DND-41 (cell line): ENCODE measurements around the gene ZNF689.
A peak's percentile ranks its signal among the peaks of the same experiment; 100 is the strongest.

Experiments used
- ATAC-seq: fragments of 200-7000 bp; cut with Tn5 transposase; 3 replicates; pipeline ENCODE4 v1.9.1; 2021; ENCODE audit warnings: low read depth; ENCODE audit not compliant: insufficient read depth
- DNase-seq: peaks from one replicate; pipeline ENCODE4 v3.0.0-alpha.2; 2020
- H2AFZ ChIP-seq: 2 replicates; pipeline ENCODE4 v1.6.0; 2012; ENCODE audit warnings: low read depth, low read length
- H3K27ac ChIP-seq: 2 replicates; pipeline ENCODE4 v1.5.1; 2012; ENCODE audit warnings: low read length, inconsistent platforms
- H3K27me3 ChIP-seq: fragments of 200-600 bp; sonication (generic); 2 replicates; pipeline ENCODE4 v1.6.0; 2012; ENCODE audit warnings: low read length, mild to moderate bottlenecking, inconsistent platforms; ENCODE audit not compliant: insufficient read depth, poor library complexity
- H3K36me3 ChIP-seq: 2 replicates; pipeline ENCODE4 v1.5.1; 2012; ENCODE audit warnings: low read length, inconsistent platforms; ENCODE audit not compliant: insufficient read depth
- H3K4me1 ChIP-seq: 2 replicates; pipeline ENCODE4 v1.5.1; 2012; ENCODE audit warnings: mild to moderate bottlenecking, low read length; ENCODE audit not compliant: insufficient read depth
- H3K4me2 ChIP-seq: 2 replicates; pipeline ENCODE4 v1.6.0; 2012; ENCODE audit warnings: mild to moderate bottlenecking, moderate library complexity, low read length, inconsistent platforms; ENCODE audit not compliant: insufficient read depth
- H3K4me3 ChIP-seq, 2 experiments: fragments of 200-600 bp in 1 of 2; shearing (Covaris generic) in 1 of 2; 2 replicates each; pipeline ENCODE4 v1.5.1; 2012 to 2016; ENCODE audit warnings: inconsistent platforms in 2 of 2, low read length in 2 of 2, mild to moderate bottlenecking in 2 of 2, low read depth in 1 of 2, moderate library complexity in 1 of 2
- H3K79me2 ChIP-seq: 2 replicates; pipeline ENCODE4 v1.6.0; 2012; ENCODE audit warnings: low read length, inconsistent platforms; ENCODE audit not compliant: insufficient read depth
- H3K9ac ChIP-seq: 2 replicates; pipeline ENCODE4 v1.6.0; 2012; ENCODE audit warnings: low read depth, mild to moderate bottlenecking, inconsistent platforms, low read length, moderate library complexity
- H3K9me3 ChIP-seq: 2 replicates; pipeline ENCODE4 v1.5.1; 2012; ENCODE audit warnings: low read length, moderate library complexity, mild to moderate bottlenecking, inconsistent platforms; ENCODE audit not compliant: insufficient read depth, severe bottlenecking
- H4K20me1 ChIP-seq: 2 replicates; pipeline ENCODE4 v1.6.0; 2012; ENCODE audit warnings: low read length; ENCODE audit not compliant: insufficient read depth
- CTCF ChIP-seq: IDR thresholded peaks from 2 replicates; pipeline ENCODE4 v1.5.1; 2012; ENCODE audit warnings: borderline replicate concordance, low read length, moderate library complexity, mild to moderate bottlenecking; ENCODE audit not compliant: poor library complexity, severe bottlenecking; ENCODE audit errors: extremely low read depth
- EZH2 ChIP-seq: IDR thresholded peaks from 3 replicates; pipeline ENCODE4 v1.6.1; 2012; ENCODE audit warnings: borderline replicate concordance, low read depth, mild to moderate bottlenecking, moderate library complexity, low read length, inconsistent platforms; ENCODE audit not compliant: severe bottlenecking

The ZNF689 gene

GRCh38 chr16:30553393-30553899, 56.7 kb downstream of the ZNF689 start:
- Histone ChIP-seq H4K20me1 (peaks cover 10% of the 10 kb centered on the region; the same call in 1 of the 2 replicates), H3K4me2 (no peak overlapping the region), H3K4me3 (no peak overlapping the region), H3K9me3 (no peaks in the 10 kb centered on the region), H2AFZ (no peak overlapping the region), H3K4me1 (peaks cover 45% of the 10 kb centered on the region), H3K27me3 (no peaks in the 10 kb centered on the region), H3K27ac (0 out of 2 replicates have a peak overlapping the region, but pooled peaks have one; percentile 4), H3K36me3 (peaks cover 40% of the 10 kb centered on the region), H3K9ac (no peak overlapping the region), H3K79me2 (peaks cover 54% of the 10 kb centered on the region)
- TF ChIP-seq CTCF = no peak
- TF ChIP-seq EZH2 = no peak
- ATAC-seq = no peak
- no peak for DNase-seq

DNA sequence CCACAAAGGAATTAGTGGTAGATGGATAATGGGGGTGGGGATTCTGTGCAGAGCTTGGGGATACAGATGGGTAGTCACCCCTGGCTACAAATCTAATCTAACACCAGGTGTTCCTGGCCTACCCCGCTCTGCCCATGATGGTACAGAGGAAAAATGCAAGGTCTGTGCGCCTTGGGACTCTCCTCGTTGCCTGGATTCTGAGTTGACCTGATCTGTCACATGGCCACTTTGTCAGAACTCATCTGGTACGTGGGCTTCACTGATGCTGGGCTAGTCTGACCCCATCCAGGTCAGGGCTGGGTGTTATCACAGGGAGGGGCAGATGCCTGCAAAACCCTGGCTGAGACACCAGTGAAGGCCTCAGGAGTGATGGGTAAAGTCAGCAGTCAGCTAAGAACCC, 57.2 kb downstream of the ZNF689 start:
- TF ChIP-seq CTCF (no peak), EZH2 (no peak)
- peaks cover 51% of the 10 kb centered on the region for H3K79me2 ChIP-seq
- H3K9ac ChIP-seq = no peak overlapping the region
- H3K27me3 ChIP-seq = no peaks in the 10 kb centered on the region
- DNase-seq (no peak), ATAC-seq (no peak)
- peak overlapping the region; percentile 4; the same call in 1 of the 2 replicates for H3K27ac ChIP-seq
- no peak overlapping the region for H2AFZ ChIP-seq
- H3K4me2 ChIP-seq = no peak overlapping the region
- peaks cover 40% of the 10 kb centered on the region for H3K36me3 ChIP-seq
- H4K20me1 ChIP-seq = peaks cover 10% of the 10 kb centered on the region; the same call in 1 of the 2 replicates
- H3K4me1 ChIP-seq = peaks cover 45% of the 10 kb centered on the region
- H3K9me3 ChIP-seq = no peaks in the 10 kb centered on the region
- H3K4me3 ChIP-seq = no peak overlapping the region
